ENCODE data around the gene AQP4.

- TF ChIP-seq POLR2AphosphoS5 (IDR thresholded peaks at IDR 0.05; ENCODE audit: borderline replicate concordance, low read depth, low read length) (no peak), EZH2 (IDR thresholded peaks at IDR 0.05) (no peak)
Measured at GRCh38 chr18:26843760-26844159, 21.7 kb downstream of the AQP4 start.
